GM18951 (cell line): Measurements from ENCODE around the gene NISCH.

Experiments
- POLR2A ChIP-seq: IDR thresholded peaks from 4 replicates; pipeline ENCODE4 v1.6.1; 2011; ENCODE audit warnings: mild to moderate bottlenecking; ENCODE audit not compliant: insufficient read length, insufficient read depth; ENCODE audit errors: extremely low read depth
- in situ Hi-C: fragments of 300-500 bp; cut with MboI; formaldehyde crosslinking; loops from one replicate; pipeline ENCODE4 v1.12.0; 2022; ENCODE audit warnings: low sequenced_read_pairs, mixed read lengths, inconsistent platforms; ENCODE audit not compliant: unreplicated experiment

The NISCH gene

GRCh38 chr3:52517796-52518722 is 62.7 kb downstream of the NISCH start:
- TF ChIP-seq POLR2A, result no peak
- in situ Hi-C loops, result no loop called here

GRCh38 chr3:52518723-52519444 is 63.5 kb downstream of the NISCH start:
- in situ Hi-C loops, result no loop called here
- TF ChIP-seq POLR2A, result no peak

GRCh38 chr3:52519445-52520140 is 64.2 kb downstream of the NISCH start:
- TF ChIP-seq POLR2A, result no peak
- in situ Hi-C loops, result no loop called here

- no peak for TF ChIP-seq POLR2A
- in situ Hi-C loops, result no loop called here
Measured at GRCh38 chr3:52520141-52520667, 64.8 kb downstream of the NISCH start.

- in situ Hi-C loops, result no loop called here
- no peak for TF ChIP-seq POLR2A
Measured at GRCh38 chr3:52520716-52521487, 65.5 kb downstream of the NISCH start.

GRCh38 chr3:52521488-52521824 is 66.1 kb downstream of the NISCH start:
- in situ Hi-C loops, result no loop called here
- no peak for TF ChIP-seq POLR2A

- in situ Hi-C loops, result no loop called here
- no peak for TF ChIP-seq POLR2A
Measured at GRCh38 chr3:52521881-52522650, 66.7 kb downstream of the NISCH start.

GRCh38 chr3:52522651-52523251 is 67.3 kb downstream of the NISCH start:
- TF ChIP-seq POLR2A, result no peak
- in situ Hi-C loops, result no loop called here

- in situ Hi-C loops, result no loop called here
Measured at GRCh38 chr3:52523386-52524257, 68.2 kb downstream of the NISCH start.

GRCh38 chr3:52524258-52524751 is 68.9 kb downstream of the NISCH start:
- in situ Hi-C loops, result no loop called here

More at GRCh38 chr3:52523386-52524257, 68.2 kb downstream of the NISCH start:
- TF ChIP-seq POLR2A, result no peak

More at GRCh38 chr3:52524258-52524751, 68.9 kb downstream of the NISCH start:
- no peak for TF ChIP-seq POLR2A
